Peyer's patch (tissue), 4 donors: ENCODE data around the gene SUGP1. TPM values are rescaled to one million over a fixed set of nuclear protein-coding genes. Genes with fewer than 3 reads are reported as not detected.

Experiments
- DNase-seq, 3 donors: peaks; one replicate each; pipeline ENCODE4 v3.0.0-alpha.2; 2017 to 2019
- H3K27ac ChIP-seq, 4 donors: fragments of 200-600 bp; sonication (generic); one replicate each; pipeline ENCODE4 v1.5.1; 2016 to 2019
- H3K27me3 ChIP-seq, 2 donors: fragments of 200-600 bp; sonication (generic); one replicate each; pipeline ENCODE4 v1.5.1; 2019
- H3K36me3 ChIP-seq, 3 donors: fragments of 200-600 bp; sonication (generic); one replicate each; pipeline ENCODE4 v1.5.1; 2016 to 2019
- H3K4me1 ChIP-seq, 4 donors: fragments of 200-600 bp; sonication (generic); one replicate each; pipeline ENCODE4 v1.5.1; 2016 to 2019
- H3K4me3 ChIP-seq, 4 donors: fragments of 200-600 bp; sonication (generic); 1 replicate in 3 of 4; 2 replicates in 1 of 4; pipeline ENCODE4 v1.5.1; 2016 to 2019; ENCODE audit warnings: mild to moderate bottlenecking in 1 of 4
- H3K9me3 ChIP-seq, 4 donors: fragments of 200-600 bp; sonication (generic); one replicate each; pipeline ENCODE4 v1.5.1; 2016 to 2019; ENCODE audit warnings: mild to moderate bottlenecking in 1 of 4
- CTCF ChIP-seq, 6 experiments: fragments of 450-650 bp in 4 of 6; fragments of 200-600 bp in 2 of 6; sonication (generic) in 1 of 6; IDR thresholded peaks; one replicate each; pipeline ENCODE4 v1.5.1; 2017 to 2019; ENCODE audit warnings: antibody characterized with exemption in 6 of 6, mild to moderate bottlenecking in 3 of 6, moderate library complexity in 1 of 6
- POLR2A ChIP-seq, 2 donors: fragments of 450-650 bp; IDR thresholded peaks; one replicate each; pipeline ENCODE4 v1.5.1; 2017; ENCODE audit warnings: antibody characterized with exemption in 2 of 2, mild to moderate bottlenecking in 2 of 2, moderate library complexity in 2 of 2
- total RNA-seq, 4 donors: library from RNA; depleted of rRNA; stranded (reverse); fragments of >200 nt; gene quantifications; one replicate each; pipeline ENCODE4 v1.1.0, GENCODE V29; 2016

Gene SUGP1
- total RNA-seq, 4 donors from 2014 or later: 49.5 to 58.6 (median 55.2) TPM

DNA sequence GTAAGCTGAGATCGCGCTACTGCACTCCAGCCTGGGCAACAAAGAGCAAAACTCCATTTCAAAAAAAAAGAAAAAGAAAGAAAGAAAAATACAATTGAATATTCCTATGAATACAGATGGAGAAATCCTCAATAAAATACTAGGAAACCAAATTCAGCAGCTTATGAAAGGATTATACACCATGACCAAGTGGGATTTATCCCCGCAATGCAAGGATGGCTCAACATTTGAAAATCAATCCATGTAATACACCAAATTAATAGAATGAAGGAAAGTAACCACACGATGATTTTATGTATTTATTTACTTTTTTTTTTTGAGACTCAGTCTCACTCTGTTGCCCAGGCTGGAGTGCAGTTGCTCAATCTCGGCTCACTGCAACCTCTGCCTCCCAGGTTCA is 27.7 kb downstream of the SUGP1 start:
- TF ChIP-seq CTCF (IDR thresholded peaks at IDR 0.05): no peak
- TF ChIP-seq POLR2A (IDR thresholded peaks at IDR 0.05): no peak
- Histone ChIP-seq H3K27me3 (no peaks in the 10 kb centered on the region), H3K4me3 (no peak overlapping the region), H3K9me3 (peaks cover 0 to 4% (median 0%) of the 10 kb centered on the region in 4 donors), H3K36me3 (peaks cover 0 to 63% (median 0%) of the 10 kb centered on the region in 3 donors), H3K27ac (no peak overlapping the region), H3K4me1 (no peaks in the 10 kb centered on the region)
- no peak for DNase-seq

DNA sequence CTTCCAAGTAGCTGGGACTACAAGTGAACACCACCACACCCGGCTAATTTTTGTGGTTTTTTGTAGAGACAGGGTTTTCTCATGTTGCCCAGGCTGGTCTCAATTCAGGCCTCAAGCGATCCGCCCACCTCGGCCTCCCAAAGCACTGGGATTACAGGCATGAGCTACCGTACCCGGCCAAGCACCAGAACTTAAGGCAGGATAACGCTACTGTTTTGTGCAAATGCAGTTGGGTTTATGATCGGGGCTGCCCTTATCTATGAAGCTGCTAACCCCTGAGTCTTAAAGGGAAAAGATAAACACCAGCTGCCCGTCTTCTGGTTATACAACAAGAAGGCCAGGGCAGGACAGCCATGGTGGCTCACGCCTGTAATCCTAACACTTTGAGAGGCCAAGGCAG is 34.6 kb downstream of the SUGP1 start:
- no peaks in the 10 kb centered on the region for H3K27me3 ChIP-seq
- H3K36me3 ChIP-seq: peaks cover 0 to 83% (median 0%) of the 10 kb centered on the region in 3 donors
- H3K9me3 ChIP-seq: no peaks in the 10 kb centered on the region
- no peaks in the 10 kb centered on the region for H3K4me1 ChIP-seq
- no peak overlapping the region for H3K4me3 ChIP-seq
- no peak overlapping the region for H3K27ac ChIP-seq
- DNase-seq: no peak
- no peak for TF ChIP-seq POLR2A (IDR thresholded peaks at IDR 0.05)
- TF ChIP-seq CTCF (IDR thresholded peaks at IDR 0.05): no peak

GRCh38 chr19:19280561-19280960 is 39.7 kb downstream of the SUGP1 start:
- Histone ChIP-seq H3K27ac (no peak overlapping the region), H3K4me3 (no peak overlapping the region), H3K36me3 (peaks cover 0 to 88% (median 0%) of the 10 kb centered on the region in 3 donors), H3K4me1 (peaks cover 0 to 3% (median 0%) of the 10 kb centered on the region in 4 donors), H3K27me3 (no peaks in the 10 kb centered on the region), H3K9me3 (no peaks in the 10 kb centered on the region)
- TF ChIP-seq CTCF (IDR thresholded peaks at IDR 0.05) (no peak), POLR2A (IDR thresholded peaks at IDR 0.05) (no peak)
- DNase-seq: no peak

- TF ChIP-seq POLR2A (IDR thresholded peaks at IDR 0.05): no peak
- no peak for TF ChIP-seq CTCF (IDR thresholded peaks at IDR 0.05)
- DNase-seq: no peak
- H3K9me3 ChIP-seq: no peaks in the 10 kb centered on the region
- peaks cover 0 to 10% (median 1%) of the 10 kb centered on the region in 4 donors for H3K4me1 ChIP-seq
- H3K4me3 ChIP-seq: no peak overlapping the region
- H3K27me3 ChIP-seq: no peaks in the 10 kb centered on the region
- H3K27ac ChIP-seq: no peak overlapping the region
- H3K36me3 ChIP-seq: peaks cover 0 to 90% (median 0%) of the 10 kb centered on the region in 3 donors
Measured at GRCh38 chr19:19279853-19280252, 40.5 kb downstream of the SUGP1 start.

GRCh38 chr19:19279062-19279612 is 41.2 kb downstream of the SUGP1 start:
- Histone ChIP-seq H3K9me3 (no peaks in the 10 kb centered on the region), H3K36me3 (peaks cover 0 to 84% (median 0%) of the 10 kb centered on the region in 3 donors), H3K27ac (no peak overlapping the region), H3K4me3 (no peak overlapping the region), H3K27me3 (no peaks in the 10 kb centered on the region), H3K4me1 (peaks cover 0 to 15% (median 1%) of the 10 kb centered on the region in 4 donors)
- TF ChIP-seq CTCF (IDR thresholded peaks at IDR 0.05): no peak
- no peak for TF ChIP-seq POLR2A (IDR thresholded peaks at IDR 0.05)
- DNase-seq: no peak
